ENCODE data around the gene TNS3.

- TF ChIP-seq POLR2A (IDR thresholded peaks at IDR 0.05; ENCODE audit: low read length): no peak
- TF ChIP-seq GATA1 (IDR thresholded peaks at IDR 0.05; ENCODE audit: low read depth, low read length): no peak
Measured at GRCh38 chr7:47249361-47249760, 332.6 kb downstream of the TNS3 start.
